ENCODE data around the gene TMC3.

GRCh38 chr15:81410318-81410753, 36.3 kb upstream of the TMC3 start:
- no peak for TF ChIP-seq BRF2 (CRISPR knock-in tag; IDR thresholded peaks at IDR 0.05)
- no peak for TF ChIP-seq EZH2 (conservative IDR thresholded peaks at IDR 0.05; ENCODE audit: low read depth, low read length)

Data from HepG2 (cell line).